Ascending aorta (tissue), 2 donors: ENCODE results near the gene WDR82. TPM values are rescaled to one million over a fixed set of nuclear protein-coding genes. Genes with fewer than 3 reads are reported as not detected.

Source experiments
- DNase-seq, 2 donors: peaks; one replicate each; pipeline ENCODE4 v3.0.0-alpha.2; 2019; ENCODE audit warnings: low spot score in 2 of 2
- H3K27ac ChIP-seq, 2 donors: fragments of 200-600 bp; sonication (generic); one replicate each; pipeline ENCODE4 v1.5.1; 2016 to 2017; ENCODE audit warnings: mild to moderate bottlenecking in 1 of 2
- H3K27me3 ChIP-seq: fragments of 200-600 bp; sonication (generic); one replicate; pipeline ENCODE4 v1.5.1; 2017
- H3K36me3 ChIP-seq, 2 donors: fragments of 200-600 bp; sonication (generic); one replicate each; pipeline ENCODE4 v1.5.1; 2016
- H3K4me1 ChIP-seq, 2 donors: fragments of 200-600 bp; sonication (generic); one replicate each; pipeline ENCODE4 v1.5.1; 2016 to 2017; ENCODE audit warnings: mild to moderate bottlenecking in 1 of 2
- H3K4me3 ChIP-seq, 2 donors: fragments of 200-600 bp; sonication (generic); one replicate each; pipeline ENCODE4 v1.5.1; 2016 to 2017; ENCODE audit warnings: mild to moderate bottlenecking in 1 of 2
- H3K9me3 ChIP-seq, 2 donors: fragments of 200-600 bp; sonication (generic); one replicate each; pipeline ENCODE4 v1.5.1; 2016
- intact Hi-C: fragments of 100-400 bp; cut with DNase I; formaldehyde crosslinking; loops from one replicate; pipeline ENCODE4 v1.15.1; 2023
- total RNA-seq: library from RNA; depleted of rRNA; stranded (reverse); fragments of >200 nt; gene quantifications from one replicate; pipeline ENCODE4 v1.1.0, GENCODE V29; 2016
- TF ChIP-seq, protein P1 (sequence below), 3 experiments: fragments of 200-600 bp in 2 of 3; fragments of 450-650 bp in 1 of 3; sonication (generic) in 2 of 3; IDR thresholded peaks; one replicate each; pipeline ENCODE4 v1.5.1; 2016 to 2019; ENCODE audit warnings: antibody characterized with exemption in 3 of 3, mild to moderate bottlenecking in 1 of 3, moderate library complexity in 1 of 3

Gene WDR82
- total RNA-seq, 1 donor from 2014 or later = 42.0 TPM

DNA sequence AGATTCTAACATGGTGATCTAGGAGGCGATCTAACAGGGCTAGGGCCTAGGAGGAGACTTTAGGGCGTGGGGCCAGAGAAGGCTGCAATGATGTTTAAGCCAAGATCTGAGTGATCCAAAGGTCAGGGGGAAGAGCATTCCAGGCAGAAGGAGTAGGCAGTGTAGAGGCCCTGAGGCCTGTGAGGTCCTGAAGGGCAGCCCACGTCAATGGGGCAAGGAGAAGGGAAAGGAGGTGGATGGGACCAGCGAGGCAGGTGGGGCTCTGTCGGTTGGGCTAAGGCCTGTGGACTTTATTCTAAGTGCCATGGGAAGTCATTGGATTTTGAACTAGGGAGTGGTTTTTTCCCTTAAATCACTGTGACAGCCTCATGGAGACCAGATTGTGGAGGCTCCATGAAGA, 27.5 kb upstream of the WDR82 start:
- DNase-seq = no peak
- no peak overlapping the region for H3K4me3 ChIP-seq
- no peaks in the 10 kb centered on the region for H3K4me1 ChIP-seq
- no peak overlapping the region for H3K27ac ChIP-seq
- no peaks in the 10 kb centered on the region for H3K27me3 ChIP-seq
- intact Hi-C loops = no loop called here
- peaks cover 0 to 7% of the 10 kb centered on the region in 2 donors for H3K36me3 ChIP-seq
- TF ChIP-seq, protein P1, sequence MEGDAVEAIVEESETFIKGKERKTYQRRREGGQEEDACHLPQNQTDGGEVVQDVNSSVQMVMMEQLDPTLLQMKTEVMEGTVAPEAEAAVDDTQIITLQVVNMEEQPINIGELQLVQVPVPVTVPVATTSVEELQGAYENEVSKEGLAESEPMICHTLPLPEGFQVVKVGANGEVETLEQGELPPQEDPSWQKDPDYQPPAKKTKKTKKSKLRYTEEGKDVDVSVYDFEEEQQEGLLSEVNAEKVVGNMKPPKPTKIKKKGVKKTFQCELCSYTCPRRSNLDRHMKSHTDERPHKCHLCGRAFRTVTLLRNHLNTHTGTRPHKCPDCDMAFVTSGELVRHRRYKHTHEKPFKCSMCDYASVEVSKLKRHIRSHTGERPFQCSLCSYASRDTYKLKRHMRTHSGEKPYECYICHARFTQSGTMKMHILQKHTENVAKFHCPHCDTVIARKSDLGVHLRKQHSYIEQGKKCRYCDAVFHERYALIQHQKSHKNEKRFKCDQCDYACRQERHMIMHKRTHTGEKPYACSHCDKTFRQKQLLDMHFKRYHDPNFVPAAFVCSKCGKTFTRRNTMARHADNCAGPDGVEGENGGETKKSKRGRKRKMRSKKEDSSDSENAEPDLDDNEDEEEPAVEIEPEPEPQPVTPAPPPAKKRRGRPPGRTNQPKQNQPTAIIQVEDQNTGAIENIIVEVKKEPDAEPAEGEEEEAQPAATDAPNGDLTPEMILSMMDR (IDR thresholded peaks at IDR 0.05) = no peak
- H3K9me3 ChIP-seq = no peaks in the 10 kb centered on the region

DNA sequence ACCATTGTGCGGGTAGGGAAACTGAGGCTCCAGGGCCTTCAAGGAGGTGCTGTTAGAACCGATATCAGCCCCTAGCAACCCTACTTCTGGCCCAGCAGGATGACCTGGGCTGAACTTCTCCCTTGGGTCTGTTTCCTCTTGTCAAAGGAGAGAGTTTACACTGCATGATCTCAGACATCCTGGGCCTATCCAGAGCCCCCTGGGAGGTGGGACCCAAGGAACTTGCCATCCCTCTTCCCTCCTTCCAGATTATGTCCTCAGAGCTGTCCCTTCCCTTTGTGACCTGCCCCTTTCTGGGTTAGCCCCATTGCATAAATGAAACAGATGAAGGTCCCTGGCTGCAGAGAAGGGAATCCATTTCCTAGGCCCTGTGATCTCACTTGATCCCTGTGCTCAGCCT, 25.4 kb upstream of the WDR82 start:
- no peaks in the 10 kb centered on the region for H3K9me3 ChIP-seq

DNA sequence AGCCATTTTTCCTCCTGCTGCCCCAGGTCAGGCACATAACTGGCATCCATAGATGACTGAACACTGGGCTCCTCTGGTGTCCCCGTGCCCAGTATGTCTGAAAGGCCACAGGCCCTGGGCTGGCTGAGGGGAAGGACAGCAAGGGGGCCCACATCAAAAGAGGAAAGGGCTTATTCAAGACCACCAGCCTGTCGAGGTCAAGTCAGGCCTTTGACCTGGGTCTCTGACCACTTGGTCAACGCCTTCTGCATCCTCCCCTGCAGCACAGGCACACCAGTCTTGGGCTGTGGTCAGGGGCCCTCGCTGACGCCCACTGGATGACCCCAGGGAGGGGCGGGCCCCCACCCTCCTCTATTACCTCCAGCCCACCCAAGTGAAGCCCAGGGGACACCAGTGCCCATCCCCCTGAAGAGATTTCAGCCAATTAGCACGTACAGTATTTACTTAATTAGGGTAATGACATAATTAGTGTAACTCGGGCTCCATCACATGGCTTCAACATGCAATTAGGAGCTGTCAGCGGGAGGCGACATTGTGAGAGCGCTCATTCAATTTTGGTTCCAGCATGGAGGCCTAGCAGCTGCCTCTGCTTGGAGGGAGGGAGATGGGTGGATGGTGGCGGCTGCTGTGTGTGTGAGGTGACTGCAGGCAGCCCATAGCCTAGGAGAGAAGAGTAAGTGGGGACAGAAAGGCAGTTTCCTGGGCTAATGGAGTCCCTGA, 24.1 kb upstream of the WDR82 start:
- intact Hi-C loops = no loop called here
- no peak overlapping the region for H3K27ac ChIP-seq
- TF ChIP-seq, protein P1 (IDR thresholded peaks at IDR 0.05) = no peak
- H3K36me3 ChIP-seq = no peaks in the 10 kb centered on the region
- H3K4me3 ChIP-seq = no peak overlapping the region
- no peaks in the 10 kb centered on the region for H3K4me1 ChIP-seq
- DNase-seq = no peak
- H3K9me3 ChIP-seq = no peaks in the 10 kb centered on the region
- H3K27me3 ChIP-seq = no peaks in the 10 kb centered on the region

More for the DNA sequence above, 25.4 kb upstream of the WDR82 start:
- H3K4me3 ChIP-seq = no peak overlapping the region
- no peaks in the 10 kb centered on the region for H3K27me3 ChIP-seq
- DNase-seq = no peak
- TF ChIP-seq, protein P1 (IDR thresholded peaks at IDR 0.05) = no peak
- no peaks in the 10 kb centered on the region for H3K4me1 ChIP-seq
- intact Hi-C loops = no loop called here
- H3K36me3 ChIP-seq = no peaks in the 10 kb centered on the region
- H3K27ac ChIP-seq = no peak overlapping the region

DNA sequence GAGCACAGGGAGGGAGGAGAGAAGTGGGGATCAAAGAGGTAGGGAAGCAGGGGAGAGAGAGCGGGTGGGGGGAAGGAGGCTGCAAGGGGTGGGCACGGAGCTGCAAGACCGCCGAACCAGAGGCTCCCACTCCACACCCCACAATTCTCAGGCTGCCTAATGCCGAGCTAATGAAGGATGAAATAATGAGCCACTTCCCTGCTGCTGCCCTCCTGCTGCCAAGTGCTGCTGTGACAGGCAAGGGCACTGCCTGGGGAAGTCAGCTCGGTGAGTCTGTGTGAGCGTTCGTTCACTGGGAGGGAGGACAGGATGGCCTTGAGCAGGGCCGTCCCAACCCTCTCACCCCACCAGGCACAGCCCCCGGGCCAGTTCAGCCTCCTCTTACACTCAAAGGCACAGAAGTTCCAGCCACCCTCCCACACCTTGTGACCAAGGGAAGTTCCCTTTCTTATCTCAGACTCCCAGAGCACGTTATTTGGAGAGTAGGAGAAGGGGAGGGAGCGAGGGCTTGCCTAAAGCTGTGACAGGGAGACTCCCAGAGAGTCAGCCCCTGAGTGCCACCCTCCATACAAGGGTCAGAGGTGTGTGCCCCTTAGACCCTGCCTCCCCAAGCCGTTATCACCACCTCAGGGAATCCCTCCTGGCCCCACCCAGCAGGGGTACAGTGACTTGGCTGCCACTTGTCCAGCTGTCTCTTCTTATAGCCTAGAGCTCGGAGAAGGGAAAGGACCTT, 21.6 kb upstream of the WDR82 start:
- DNase-seq = no peak
- TF ChIP-seq, protein P1 (IDR thresholded peaks at IDR 0.05) = peak in 1 of 3 experiments; percentile 12
- Histone ChIP-seq H3K36me3 (no peaks in the 10 kb centered on the region), H3K27ac (no peak overlapping the region), H3K27me3 (no peaks in the 10 kb centered on the region), H3K4me1 (no peaks in the 10 kb centered on the region), H3K9me3 (no peaks in the 10 kb centered on the region), H3K4me3 (no peak overlapping the region)
- intact Hi-C loops = no loop called here

DNA sequence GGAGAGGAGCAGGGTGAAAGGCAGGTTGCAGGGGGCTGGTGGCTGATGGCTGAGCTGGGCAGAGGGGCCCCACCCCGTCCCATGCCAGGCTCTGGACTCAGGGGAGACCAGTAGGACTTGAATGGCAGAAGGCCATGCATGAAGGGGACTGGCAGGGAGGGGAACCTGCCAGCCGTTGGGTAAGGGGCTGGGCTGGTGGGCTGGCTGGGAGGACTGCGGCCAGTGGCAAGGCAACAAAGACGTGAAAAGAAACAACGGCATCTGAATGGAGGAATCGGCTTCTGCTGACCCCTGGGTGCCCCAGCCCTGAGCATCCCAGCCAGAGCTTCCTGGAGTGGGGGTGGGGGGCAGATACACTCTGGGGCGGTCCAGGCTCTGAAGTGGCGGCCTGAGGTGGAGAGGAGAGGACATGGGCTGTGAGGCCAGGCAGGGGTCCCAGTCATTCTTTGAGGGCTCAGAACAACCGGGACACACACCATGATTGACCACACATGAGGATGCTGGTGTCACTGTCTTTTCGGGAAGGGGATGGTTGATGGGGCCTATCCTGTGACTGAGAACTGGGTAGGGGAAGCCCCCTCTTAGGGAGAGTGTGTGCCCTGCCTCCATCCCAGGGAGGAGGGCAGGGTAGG, 20.9 kb upstream of the WDR82 start:
- no peaks in the 10 kb centered on the region for H3K4me1 ChIP-seq
- no peaks in the 10 kb centered on the region for H3K9me3 ChIP-seq
- TF ChIP-seq, protein P1 (IDR thresholded peaks at IDR 0.05) = no peak
- H3K36me3 ChIP-seq = no peaks in the 10 kb centered on the region
- no peaks in the 10 kb centered on the region for H3K27me3 ChIP-seq
- no peak overlapping the region for H3K27ac ChIP-seq
- intact Hi-C loops = no loop called here
- H3K4me3 ChIP-seq = no peak overlapping the region
- DNase-seq = no peak
